Astrocyte (in vitro differentiated cells and primary cell): ENCODE data around the gene SDF2L1. TPM values are rescaled to one million over a fixed set of nuclear protein-coding genes. Genes with fewer than 3 reads are reported as not detected.
"Not testable (repeated sequence)": the region's sequence is repeated elsewhere in the genome, so short reads cannot be mapped to it uniquely, and the experiment has no call there.

ENCODE experiments used
- DNase-seq: peaks from one replicate; pipeline ENCODE4 v3.0.0-alpha.2; 2010; ENCODE audit warnings: low read depth
- FAIRE-seq: peaks from 2 replicates; lab custom pipeline; 2011; peaks lifted over from hg19 to GRCh38; lab: Jason Lieb, UNC
- H2AFZ ChIP-seq: 2 replicates; pipeline ENCODE4 v1.6.0; 2012; ENCODE audit warnings: low read depth, low read length, inconsistent platforms
- H3K27ac ChIP-seq: 2 replicates; pipeline ENCODE4 v1.5.1; 2011; ENCODE audit warnings: low read depth, low read length, inconsistent platforms
- H3K27me3 ChIP-seq: 2 replicates; pipeline ENCODE4 v1.6.0; 2011; ENCODE audit warnings: low read length, inconsistent platforms; ENCODE audit not compliant: insufficient read depth
- H3K36me3 ChIP-seq: 2 replicates; pipeline ENCODE4 v1.5.1; 2011; ENCODE audit warnings: low read length, inconsistent platforms; ENCODE audit not compliant: insufficient read depth
- H3K4me1 ChIP-seq: 2 replicates; pipeline ENCODE4 v1.5.1; 2011; ENCODE audit warnings: low read length, inconsistent platforms; ENCODE audit not compliant: insufficient read depth
- H3K4me2 ChIP-seq: 2 replicates; pipeline ENCODE4 v1.6.0; 2012; ENCODE audit warnings: low read length, inconsistent platforms
- H3K4me3 ChIP-seq: 2 replicates; pipeline ENCODE4 v1.5.1; 2011; ENCODE audit warnings: low read depth, mild to moderate bottlenecking, low read length, inconsistent platforms; ENCODE audit not compliant: insufficient read depth
- H3K79me2 ChIP-seq: 2 replicates; pipeline ENCODE4 v1.6.0; 2012; ENCODE audit warnings: mild to moderate bottlenecking, low read length, inconsistent platforms; ENCODE audit not compliant: insufficient read depth
- H3K9ac ChIP-seq: 2 replicates; pipeline ENCODE4 v1.6.0; 2012; ENCODE audit warnings: mild to moderate bottlenecking, low read length, inconsistent platforms
- H3K9me3 ChIP-seq: 2 replicates; pipeline ENCODE4 v1.5.1; 2012; ENCODE audit warnings: low read depth, mild to moderate bottlenecking, low read length, inconsistent platforms; ENCODE audit not compliant: insufficient read depth
- H4K20me1 ChIP-seq: 2 replicates; pipeline ENCODE4 v1.6.0; 2012; ENCODE audit warnings: low read length, inconsistent platforms; ENCODE audit not compliant: insufficient read depth
- H3K27ac Mint-ChIP-seq: one replicate; pipeline ENCODE4 v1.8.0; 2021; ENCODE audit warnings: mild to moderate bottlenecking, mixed read lengths; ENCODE audit not compliant: unreplicated experiment
- H3K27me3 Mint-ChIP-seq: one replicate; pipeline ENCODE4 v1.8.0; 2021; ENCODE audit warnings: low read depth, mixed read lengths; ENCODE audit not compliant: unreplicated experiment
- H3K36me3 Mint-ChIP-seq: one replicate; pipeline ENCODE4 v1.8.0; 2021; ENCODE audit warnings: low read depth, mixed read lengths; ENCODE audit not compliant: unreplicated experiment
- H3K4me1 Mint-ChIP-seq: one replicate; pipeline ENCODE4 v1.8.0; 2021; ENCODE audit warnings: low read depth, mixed read lengths; ENCODE audit not compliant: unreplicated experiment
- H3K4me3 Mint-ChIP-seq: one replicate; pipeline ENCODE4 v1.8.0; 2021; ENCODE audit warnings: mild to moderate bottlenecking, moderate library complexity, mixed read lengths; ENCODE audit not compliant: unreplicated experiment
- H3K9me3 Mint-ChIP-seq: one replicate; pipeline ENCODE4 v1.8.0; 2021; ENCODE audit warnings: mild to moderate bottlenecking, mixed read lengths; ENCODE audit not compliant: unreplicated experiment
- EZH2 ChIP-seq: IDR thresholded peaks from 2 replicates; pipeline ENCODE4 v1.6.1; 2012; ENCODE audit warnings: mild to moderate bottlenecking, low read length, inconsistent platforms; ENCODE audit not compliant: insufficient read depth
- total RNA-seq: library from RNA; stranded (reverse); gene quantifications from 2 replicates; pipeline ENCODE4 v1.2.1, GENCODE V29; 2021
- TF ChIP-seq, protein P1 (sequence below): IDR thresholded peaks from 2 replicates; pipeline ENCODE4 v1.5.1; 2011; ENCODE audit warnings: low read depth, mild to moderate bottlenecking, inconsistent platforms, low read length, moderate library complexity; ENCODE audit not compliant: insufficient read depth

The SDF2L1 gene
- total RNA-seq, 1 donor from 2014 or later, result 49.5 TPM

GRCh38 chr22:21674638-21675245 lies 32.6 kb downstream of the SDF2L1 start:
- Histone ChIP-seq H3K36me3 (peaks cover 24% of the 10 kb centered on the region), H3K4me3 (no peak overlapping the region), H4K20me1 (peaks cover 18% of the 10 kb centered on the region), H3K27ac (no peak overlapping the region), H3K9me3 (no peaks in the 10 kb centered on the region), H3K79me2 (peaks cover 3% of the 10 kb centered on the region), H3K4me1 (no peaks in the 10 kb centered on the region), H2AFZ (no peak overlapping the region), H3K4me2 (no peak overlapping the region), H3K27me3 (no peaks in the 10 kb centered on the region), H3K9ac (no peak overlapping the region)
- Mint-ChIP-seq H3K4me3 (no peak overlapping the region), H3K9me3 (no peaks in the 10 kb centered on the region), H3K27me3 (no peaks in the 10 kb centered on the region), H3K4me1 (no peaks in the 10 kb centered on the region), H3K36me3 (peaks cover 30% of the 10 kb centered on the region), H3K27ac (no peak overlapping the region)
- FAIRE-seq, result no peak
- DNase-seq, result no peak
- TF ChIP-seq, protein P1, sequence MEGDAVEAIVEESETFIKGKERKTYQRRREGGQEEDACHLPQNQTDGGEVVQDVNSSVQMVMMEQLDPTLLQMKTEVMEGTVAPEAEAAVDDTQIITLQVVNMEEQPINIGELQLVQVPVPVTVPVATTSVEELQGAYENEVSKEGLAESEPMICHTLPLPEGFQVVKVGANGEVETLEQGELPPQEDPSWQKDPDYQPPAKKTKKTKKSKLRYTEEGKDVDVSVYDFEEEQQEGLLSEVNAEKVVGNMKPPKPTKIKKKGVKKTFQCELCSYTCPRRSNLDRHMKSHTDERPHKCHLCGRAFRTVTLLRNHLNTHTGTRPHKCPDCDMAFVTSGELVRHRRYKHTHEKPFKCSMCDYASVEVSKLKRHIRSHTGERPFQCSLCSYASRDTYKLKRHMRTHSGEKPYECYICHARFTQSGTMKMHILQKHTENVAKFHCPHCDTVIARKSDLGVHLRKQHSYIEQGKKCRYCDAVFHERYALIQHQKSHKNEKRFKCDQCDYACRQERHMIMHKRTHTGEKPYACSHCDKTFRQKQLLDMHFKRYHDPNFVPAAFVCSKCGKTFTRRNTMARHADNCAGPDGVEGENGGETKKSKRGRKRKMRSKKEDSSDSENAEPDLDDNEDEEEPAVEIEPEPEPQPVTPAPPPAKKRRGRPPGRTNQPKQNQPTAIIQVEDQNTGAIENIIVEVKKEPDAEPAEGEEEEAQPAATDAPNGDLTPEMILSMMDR, result no peak
- TF ChIP-seq EZH2, result no peak

DNA sequence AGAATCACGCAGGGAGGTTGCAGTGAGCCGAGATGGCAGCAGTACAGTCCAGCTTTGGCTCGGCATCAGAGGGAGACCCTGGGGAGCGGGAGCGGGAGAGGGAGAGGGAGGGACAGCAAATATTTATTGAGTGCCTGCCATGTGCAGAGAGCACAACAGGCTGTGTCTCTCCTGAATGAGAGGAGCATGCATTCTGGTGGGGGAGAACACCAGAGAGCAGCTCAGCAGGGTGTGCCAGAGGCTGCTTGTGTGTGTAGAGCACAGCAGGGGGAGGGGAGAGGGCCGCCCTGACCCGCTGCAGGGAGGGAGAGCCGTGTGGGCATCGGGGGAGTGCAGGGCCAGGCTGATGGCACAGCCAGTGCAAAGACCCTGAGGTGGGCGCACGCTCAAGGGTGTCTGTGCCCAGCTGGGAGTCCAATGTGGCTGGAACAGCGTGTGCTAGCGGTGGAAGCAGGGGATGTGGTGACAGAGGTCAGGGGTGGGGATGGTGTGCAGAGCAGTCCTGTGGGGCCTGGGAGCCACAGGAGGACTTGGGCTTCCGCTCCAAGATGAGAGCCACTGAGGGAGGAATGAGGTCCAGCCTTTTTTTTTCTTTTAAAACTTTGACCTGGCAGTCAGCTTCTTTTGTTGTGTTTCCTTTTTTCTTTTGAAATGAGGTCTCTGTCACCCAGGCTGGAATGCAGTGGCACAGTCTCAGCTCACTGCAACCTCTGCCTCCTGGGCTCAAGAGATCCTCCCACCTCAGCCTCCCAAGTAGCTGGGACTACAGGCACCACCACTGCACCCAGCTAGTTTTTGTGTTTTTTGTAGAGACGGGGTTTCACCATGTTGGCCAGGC lies 35.7 kb downstream of the SDF2L1 start:
- DNase-seq (no peak), FAIRE-seq (no peak)
- Histone ChIP-seq H3K4me1 (peaks cover 4% of the 10 kb centered on the region), H3K36me3 (peaks cover 10% of the 10 kb centered on the region), H3K27me3 (no peaks in the 10 kb centered on the region), H4K20me1 (peaks cover 26% of the 10 kb centered on the region), H3K4me2 (no peak overlapping the region), H3K4me3 (no peak overlapping the region), H3K9ac (no peak overlapping the region), H3K9me3 (no peaks in the 10 kb centered on the region), H3K27ac (no peak overlapping the region), H3K79me2 (no peaks in the 10 kb centered on the region), H2AFZ (no peak overlapping the region)
- Mint-ChIP-seq H3K4me3 (no peak overlapping the region), H3K27ac (no peak overlapping the region), H3K27me3 (no peaks in the 10 kb centered on the region), H3K4me1 (peaks cover 4% of the 10 kb centered on the region), H3K9me3 (no peaks in the 10 kb centered on the region), H3K36me3 (peaks cover 28% of the 10 kb centered on the region)
- TF ChIP-seq, protein P1, result no peak
- no peak for TF ChIP-seq EZH2

- DNase-seq, H3K4me3 ChIP-seq, H3K79me2 ChIP-seq, H3K4me1 ChIP-seq, H3K27me3 ChIP-seq, H3K4me1 Mint-ChIP-seq, H3K27ac Mint-ChIP-seq, H2AFZ ChIP-seq, H3K4me3 Mint-ChIP-seq, H3K4me2 ChIP-seq, H3K27ac ChIP-seq, H3K27me3 Mint-ChIP-seq, H3K9me3 Mint-ChIP-seq, H3K9me3 ChIP-seq, H3K9ac ChIP-seq, H3K36me3 ChIP-seq, FAIRE-seq: not testable (repeated sequence)
- H4K20me1 ChIP-seq, result peaks cover 17% of the 10 kb centered on the region
- peaks cover 27% of the 10 kb centered on the region for H3K36me3 Mint-ChIP-seq
Observed at GRCh38 chr22:21678842-21679241, 36.7 kb downstream of the SDF2L1 start.
